HepG2 (cell line): ENCODE data around the gene BANK1. TPM values are rescaled to one million over a fixed set of nuclear protein-coding genes. Genes with fewer than 3 reads are reported as not detected.
A peak's percentile ranks its signal among the peaks of the same experiment; 100 is the strongest.

ENCODE experiments used
- ARNT2 ChIP-seq: sonication (generic); formaldehyde crosslinking; IDR thresholded peaks from 2 replicates; pipeline ENCODE4 v1.8.0; 2022; ENCODE audit warnings: mild to moderate bottlenecking, low read depth, missing genetic modification reagents, moderate library complexity
- ATF4 ChIP-seq, 2 experiments: fragments of 450-650 bp in 1 of 2; sonication (generic) in 1 of 2; formaldehyde crosslinking; IDR thresholded peaks; 2 replicates each; pipeline versions ENCODE4 v1.5.0 to v1.8.0; 2020 to 2022; ENCODE audit warnings: mild to moderate bottlenecking in 1 of 2, missing genetic modification reagents in 1 of 2
- CAMTA2 ChIP-seq: sonication (generic); formaldehyde crosslinking; IDR thresholded peaks from 2 replicates; pipeline ENCODE4 v1.4.0; 2020; ENCODE audit warnings: mild to moderate bottlenecking, missing genetic modification reagents, borderline replicate concordance
- ELF3 ChIP-seq: IDR thresholded peaks from 2 replicates; pipeline ENCODE4 v1.6.1; 2016; ENCODE audit warnings: missing genetic modification reagents, missing compliant biosample characterization
- ERF ChIP-seq: IDR thresholded peaks from 2 replicates; pipeline ENCODE4 v1.6.1; 2018; ENCODE audit warnings: missing biosample characterization, missing genetic modification reagents
- KDM3A ChIP-seq: IDR thresholded peaks from 2 replicates; pipeline ENCODE4 v1.6.1; 2018; ENCODE audit warnings: low read depth, missing compliant biosample characterization
- NR2F1 ChIP-seq, 2 experiments: fragments of 450-650 bp in 1 of 2; formaldehyde crosslinking in 1 of 2; IDR thresholded peaks; 2 replicates each; pipeline versions ENCODE4 v1.5.0 to v1.6.1; 2016 to 2020; ENCODE audit warnings: mild to moderate bottlenecking in 1 of 2, missing compliant biosample characterization in 1 of 2, missing genetic modification reagents in 1 of 2, moderate library complexity in 1 of 2
- PHF20 ChIP-seq: sonication (generic); formaldehyde crosslinking; IDR thresholded peaks from 2 replicates; pipeline ENCODE4 v1.5.0; 2020; ENCODE audit warnings: mild to moderate bottlenecking, missing genetic modification reagents
- POGZ ChIP-seq: sonication (generic); formaldehyde crosslinking; IDR thresholded peaks from 2 replicates; pipeline ENCODE4 v1.4.0; 2020; ENCODE audit warnings: mild to moderate bottlenecking, missing genetic modification reagents
- RARG ChIP-seq: sonication (generic); formaldehyde crosslinking; IDR thresholded peaks from 2 replicates; pipeline ENCODE4 v1.4.0; 2020; ENCODE audit warnings: low read depth, mild to moderate bottlenecking, missing genetic modification reagents
- SALL1 ChIP-seq: sonication (generic); formaldehyde crosslinking; IDR thresholded peaks from 2 replicates; pipeline ENCODE4 v1.8.0; 2022; ENCODE audit warnings: mild to moderate bottlenecking, missing genetic modification reagents
- SSRP1 ChIP-seq: IDR thresholded peaks from 2 replicates; pipeline ENCODE4 v1.6.1; 2016; ENCODE audit warnings: control low read depth
- TEAD3 ChIP-seq: optimal IDR thresholded peaks from 2 replicates; pipeline ENCODE3; 2016; ENCODE audit warnings: borderline replicate concordance
- ZBTB44 ChIP-seq: sonication (generic); formaldehyde crosslinking; IDR thresholded peaks from 2 replicates; pipeline ENCODE4 v1.4.0; 2020; ENCODE audit warnings: missing genetic modification reagents
- ZBTB7B ChIP-seq: sonication (generic); formaldehyde crosslinking; IDR thresholded peaks from 2 replicates; pipeline ENCODE4 v1.4.0; 2020; ENCODE audit warnings: missing genetic modification reagents
- ZFY ChIP-seq: sonication (generic); formaldehyde crosslinking; IDR thresholded peaks from 2 replicates; pipeline ENCODE4 v1.4.0; 2020; ENCODE audit warnings: missing genetic modification reagents
- ZNF263 ChIP-seq: sonication (generic); formaldehyde crosslinking; IDR thresholded peaks from 2 replicates; pipeline ENCODE4 v1.4.0; 2020; ENCODE audit warnings: missing genetic modification reagents
- ZNF343 ChIP-seq: sonication (generic); formaldehyde crosslinking; IDR thresholded peaks from 2 replicates; pipeline ENCODE4 v1.4.0; 2020; ENCODE audit warnings: mild to moderate bottlenecking, missing genetic modification reagents
- ZNF350 ChIP-seq: sonication (generic); formaldehyde crosslinking; IDR thresholded peaks from 2 replicates; pipeline ENCODE4 v1.4.0; 2020; ENCODE audit warnings: mild to moderate bottlenecking, low read depth, missing genetic modification reagents, borderline replicate concordance
- ZNF556 ChIP-seq: sonication (generic); formaldehyde crosslinking; IDR thresholded peaks from 2 replicates; pipeline ENCODE4 v1.4.0; 2020; ENCODE audit warnings: mild to moderate bottlenecking, missing genetic modification reagents, borderline replicate concordance
- polyA plus RNA-seq, 8 experiments: library from polyadenylated mRNA; depleted of rRNA in 3 of 8; stranded (reverse) in 7 of 8; unstranded in 1 of 8; fragments of >200 nt; fragmentation: Illumina TruSeq in 4 of 8; extraction: Trizol in 4 of 8; gene quantifications; 2 replicates each; pipeline versions ENCODE4 v1.2.1 to v1.2.3, GENCODE V29; 2011 to 2016; ENCODE audit warnings: low read depth in 4 of 8, missing spikeins in 1 of 8, mixed read lengths in 1 of 8; ENCODE audit not compliant: insufficient read depth in 1 of 8
- total RNA-seq, 5 experiments: library from RNA; depleted of rRNA; stranded (reverse); fragments of >200 nt; fragmentation: Illumina TruSeq; extraction: Trizol; gene quantifications; 2 replicates each; pipeline ENCODE4 v1.2.3, GENCODE V29; 2016; ENCODE audit warnings: low read depth in 1 of 5
- TF ChIP-seq, protein P1 (sequence below): sonication (generic); formaldehyde crosslinking; IDR thresholded peaks from 2 replicates; pipeline ENCODE4 v1.4.0; 2020; ENCODE audit warnings: missing genetic modification reagents
- TF ChIP-seq, protein P2 (sequence below): sonication (generic); formaldehyde crosslinking; IDR thresholded peaks from 2 replicates; pipeline ENCODE4 v1.4.0; 2020; ENCODE audit warnings: missing genetic modification reagents, borderline replicate concordance

The BANK1 gene
- total and polyA plus RNA-seq, 2 of the 13 experiments (the other 11 are each of a cell fraction or from before 2014, with no cell fraction given): 0.15 TPM; not detected in 1

GRCh38 chr4:101790521-101791181 lies at the start of gene BANK1 (continued):
- TF ChIP-seq, protein P1, sequence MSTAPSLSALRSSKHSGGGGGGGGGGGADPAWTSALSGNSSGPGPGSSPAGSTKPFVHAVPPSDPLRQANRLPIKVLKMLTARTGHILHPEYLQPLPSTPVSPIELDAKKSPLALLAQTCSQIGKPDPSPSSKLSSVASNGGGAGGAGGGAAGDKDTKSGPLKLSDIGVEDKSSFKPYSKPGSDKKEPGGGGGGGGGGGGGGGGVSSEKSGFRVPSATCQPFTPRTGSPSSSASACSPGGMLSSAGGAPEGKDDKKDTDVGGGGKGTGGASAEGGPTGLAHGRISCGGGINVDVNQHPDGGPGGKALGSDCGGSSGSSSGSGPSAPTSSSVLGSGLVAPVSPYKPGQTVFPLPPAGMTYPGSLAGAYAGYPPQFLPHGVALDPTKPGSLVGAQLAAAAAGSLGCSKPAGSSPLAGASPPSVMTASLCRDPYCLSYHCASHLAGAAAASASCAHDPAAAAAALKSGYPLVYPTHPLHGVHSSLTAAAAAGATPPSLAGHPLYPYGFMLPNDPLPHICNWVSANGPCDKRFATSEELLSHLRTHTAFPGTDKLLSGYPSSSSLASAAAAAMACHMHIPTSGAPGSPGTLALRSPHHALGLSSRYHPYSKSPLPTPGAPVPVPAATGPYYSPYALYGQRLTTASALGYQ: no peak
- TF ChIP-seq ZBTB44 (CRISPR knock-in tag): no peak
- TF ChIP-seq ZNF350 (CRISPR knock-in tag): peak; percentile 27; the same call in 1 of the 2 replicates
- TF ChIP-seq KDM3A: 0 out of 2 replicates have a peak, but pooled peaks have one; percentile 21
- no peak for TF ChIP-seq TEAD3 (CRISPR knock-in tag)
- 0 out of 2 replicates have a peak, but pooled peaks have one; percentile 34 for TF ChIP-seq ZNF343 (CRISPR knock-in tag)
- no peak for TF ChIP-seq ZNF556 (CRISPR knock-in tag)
- TF ChIP-seq ELF3 (CRISPR knock-in tag): no peak
- TF ChIP-seq NR2F1 (CRISPR knock-in tag; IDR thresholded peaks at IDR 0.05): no peak
- peak; percentile 24; the same call in 1 of the 2 replicates for TF ChIP-seq SALL1 (CRISPR knock-in tag)
- TF ChIP-seq ZBTB7B: peak; percentile 70; the same call in 1 of the 2 replicates
- no peak for TF ChIP-seq ARNT2
- TF ChIP-seq ATF4 (CRISPR knock-in tag; IDR thresholded peaks at IDR 0.05): no peak
- TF ChIP-seq CAMTA2 (CRISPR knock-in tag): no peak
- TF ChIP-seq PHF20 (CRISPR knock-in tag): no peak
- TF ChIP-seq, protein P2, sequence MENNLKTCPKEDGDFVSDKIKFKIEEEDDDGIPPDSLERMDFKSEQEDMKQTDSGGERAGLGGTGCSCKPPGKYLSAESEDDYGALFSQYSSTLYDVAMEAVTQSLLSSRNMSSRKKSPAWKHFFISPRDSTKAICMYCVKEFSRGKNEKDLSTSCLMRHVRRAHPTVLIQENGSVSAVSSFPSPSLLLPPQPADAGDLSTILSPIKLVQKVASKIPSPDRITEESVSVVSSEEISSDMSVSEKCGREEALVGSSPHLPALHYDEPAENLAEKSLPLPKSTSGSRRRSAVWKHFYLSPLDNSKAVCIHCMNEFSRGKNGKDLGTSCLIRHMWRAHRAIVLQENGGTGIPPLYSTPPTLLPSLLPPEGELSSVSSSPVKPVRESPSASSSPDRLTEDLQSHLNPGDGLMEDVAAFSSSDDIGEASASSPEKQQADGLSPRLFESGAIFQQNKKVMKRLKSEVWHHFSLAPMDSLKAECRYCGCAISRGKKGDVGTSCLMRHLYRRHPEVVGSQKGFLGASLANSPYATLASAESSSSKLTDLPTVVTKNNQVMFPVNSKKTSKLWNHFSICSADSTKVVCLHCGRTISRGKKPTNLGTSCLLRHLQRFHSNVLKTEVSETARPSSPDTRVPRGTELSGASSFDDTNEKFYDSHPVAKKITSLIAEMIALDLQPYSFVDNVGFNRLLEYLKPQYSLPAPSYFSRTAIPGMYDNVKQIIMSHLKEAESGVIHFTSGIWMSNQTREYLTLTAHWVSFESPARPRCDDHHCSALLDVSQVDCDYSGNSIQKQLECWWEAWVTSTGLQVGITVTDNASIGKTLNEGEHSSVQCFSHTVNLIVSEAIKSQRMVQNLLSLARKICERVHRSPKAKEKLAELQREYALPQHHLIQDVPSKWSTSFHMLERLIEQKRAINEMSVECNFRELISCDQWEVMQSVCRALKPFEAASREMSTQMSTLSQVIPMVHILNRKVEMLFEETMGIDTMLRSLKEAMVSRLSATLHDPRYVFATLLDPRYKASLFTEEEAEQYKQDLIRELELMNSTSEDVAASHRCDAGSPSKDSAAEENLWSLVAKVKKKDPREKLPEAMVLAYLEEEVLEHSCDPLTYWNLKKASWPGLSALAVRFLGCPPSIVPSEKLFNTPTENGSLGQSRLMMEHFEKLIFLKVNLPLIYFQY (CRISPR knock-in tag): no peak
- 0 out of 2 replicates have a peak, but pooled peaks have one; percentile 23 for TF ChIP-seq POGZ (CRISPR knock-in tag)
- TF ChIP-seq ZNF263 (CRISPR knock-in tag): no peak
- peak; percentile 43; the same call in 1 of the 2 replicates for TF ChIP-seq ZFY
- no peak for TF ChIP-seq SSRP1 (CRISPR knock-in tag)
- TF ChIP-seq ERF (CRISPR knock-in tag): no peak
- no peak for TF ChIP-seq RARG (CRISPR knock-in tag)
